Liver (tissue), 3 donors: ENCODE measurements around the gene PTCRA.
"Not testable (repeated sequence)": the region's sequence is repeated elsewhere in the genome, so short reads cannot be mapped to it uniquely, and the experiment has no call there.

Experiments
- CTCF ChIP-seq: fragments of 150-350 bp; IDR thresholded peaks from 2 replicates; pipeline ENCODE4 v1.5.1; 2017; ENCODE audit warnings: improper control_type of control experiment, low read depth, low read length; ENCODE audit not compliant: missing input control
- GABPA ChIP-seq, 2 donors: IDR thresholded peaks in 1 of 2; conservative IDR thresholded peaks in 1 of 2; 2 replicates each; pipeline ENCODE4 v1.6.1; 2016; ENCODE audit warnings: antibody characterized with exemption in 2 of 2, mild to moderate bottlenecking in 1 of 2, moderate library complexity in 1 of 2
- ZBTB33 ChIP-seq: IDR thresholded peaks from 2 replicates; pipeline ENCODE4 v1.6.1; 2016; ENCODE audit warnings: antibody characterized with exemption
- donor health status: healthy.
- donor health status: healthy.

- not testable (repeated sequence) for TF ChIP-seq CTCF; GABPA (IDR thresholded peaks at IDR 0.05 in 1 of 2, conservative IDR thresholded peaks at IDR 0.05 in 1 of 2); ZBTB33
These were observed 21.6 kb upstream of the PTCRA start for GRCh38 chr6:42894041-42894828.
